22Rv1 (cell line): Measurements from ENCODE around the gene SLC36A1.

Experiments used
- CTCF ChIP-seq: fragments of 450-650 bp; IDR thresholded peaks from 2 replicates; pipeline ENCODE4 v1.5.1; 2017; ENCODE audit warnings: mild to moderate bottlenecking
- ZFX ChIP-seq: fragments of 450-650 bp; IDR thresholded peaks from 2 replicates; pipeline ENCODE4 v1.6.1; 2017; ENCODE audit warnings: antibody characterized with exemption, borderline replicate concordance

GRCh38 chr5:151434570-151435237 lies 12.7 kb upstream of the SLC36A1 start:
- TF ChIP-seq ZFX (no peak), CTCF (no peak)
